K562 (cell line): ENCODE results near the gene FOXN1. TPM values are rescaled to one million over a fixed set of nuclear protein-coding genes. Genes with fewer than 3 reads are reported as not detected.

Experiments
- CREB1 ChIP-seq, 2 experiments: sonication (generic) in 1 of 2; formaldehyde crosslinking in 1 of 2; IDR thresholded peaks; 2 replicates each; pipeline versions ENCODE4 v1.6.1 to v1.8.0; 2012 to 2022; ENCODE audit warnings: inconsistent platforms in 1 of 2, mild to moderate bottlenecking in 1 of 2, missing genetic modification reagents in 1 of 2, moderate library complexity in 1 of 2
- ETS2 ChIP-seq: IDR thresholded peaks from 2 replicates; pipeline ENCODE4 v1.6.1; 2016; ENCODE audit warnings: borderline replicate concordance, missing genetic modification characterization, mild to moderate bottlenecking, moderate library complexity, missing compliant biosample characterization; ENCODE audit not compliant: poor library complexity, severe bottlenecking
- HIVEP1 ChIP-seq: fragments of 250-450 bp; sonication (Bioruptor Pico); IDR thresholded peaks from 2 replicates; pipeline ENCODE4 v1.4.0; 2020; ENCODE audit warnings: mild to moderate bottlenecking
- JUND ChIP-seq, 2 experiments: IDR thresholded peaks; 2 replicates in 1 of 2; 3 replicates in 1 of 2; pipeline ENCODE4 v1.6.1; 2011; ENCODE audit warnings: borderline replicate concordance in 2 of 2, low read depth in 2 of 2, low read length in 2 of 2, improper control_type of control experiment in 1 of 2, missing biosample characterization in 1 of 2, missing genetic modification characterization in 1 of 2, missing genetic modification reagents in 1 of 2
- KLF1 ChIP-seq: fragments of 450-650 bp; IDR thresholded peaks from 2 replicates; pipeline ENCODE4 v1.6.1; 2016; ENCODE audit warnings: missing genetic modification characterization, missing compliant biosample characterization
- SRF ChIP-seq, 2 experiments: fragments of 250-450, 450-650 bp in 1 of 2; sonication (Bioruptor Pico) in 1 of 2; sonication (generic) in 1 of 2; formaldehyde crosslinking; IDR thresholded peaks; 2 replicates each; pipeline versions ENCODE4 v1.5.0 to v1.5.1; 2020 to 2022; ENCODE audit warnings: mild to moderate bottlenecking in 1 of 2, missing genetic modification reagents in 1 of 2
- TAF1 ChIP-seq: IDR thresholded peaks from 2 replicates; pipeline ENCODE4 v1.6.1; 2011; ENCODE audit warnings: mild to moderate bottlenecking, low read length, moderate library complexity; ENCODE audit not compliant: insufficient read depth, control insufficient read depth, severe bottlenecking; ENCODE audit errors: extremely low read depth
- ZNF583 ChIP-seq: fragments of 250-450 bp; sonication (Bioruptor Pico); IDR thresholded peaks from 2 replicates; pipeline ENCODE4 v1.4.0; 2020
- polyA plus RNA-seq, 8 experiments: library from polyadenylated mRNA; depleted of rRNA in 4 of 8; stranded (reverse) in 5 of 8; unstranded in 3 of 8; fragments of >200 nt; fragmentation: Nextera tagmentation in 2 of 8; fragmentation: Illumina TruSeq in 1 of 8; extraction: Ambion mirVana in 2 of 8; extraction: Trizol in 1 of 8; gene quantifications; 2 replicates each; pipeline versions ENCODE4 v1.2.1 to v1.2.3, GENCODE V29; 2011 to 2014; ENCODE audit warnings: inconsistent platforms in 1 of 8, missing spikeins in 1 of 8
- total RNA-seq, 7 experiments: library from RNA; depleted of rRNA in 6 of 7; stranded (reverse); fragments of >200 nt in 6 of 7; fragmentation: Illumina TruSeq in 2 of 7; extraction: Trizol in 2 of 7; gene quantifications; 2 replicates each; pipeline versions ENCODE4 v1.2.1 to v1.2.3, GENCODE V29; 2011 to 2021; ENCODE audit warnings: low replicate concordance in 1 of 7
- TF ChIP-seq, protein P1 (sequence below), 2 experiments: fragments of 450-650 bp; formaldehyde crosslinking in 1 of 2; IDR thresholded peaks; 2 replicates each; pipeline versions ENCODE4 v1.4.0 to v1.6.1; 2014 to 2020; ENCODE audit warnings: mild to moderate bottlenecking in 2 of 2, borderline replicate concordance in 1 of 2, low read depth in 1 of 2
- TF ChIP-seq, protein P2 (sequence below): fragments of 450-650 bp; formaldehyde crosslinking; IDR thresholded peaks from 2 replicates; pipeline ENCODE4 v1.4.0; 2022; ENCODE audit warnings: mild to moderate bottlenecking, moderate library complexity
- TF ChIP-seq, protein P3 (sequence below), 2 experiments: IDR thresholded peaks; 2 replicates each; pipeline ENCODE4 v1.6.1; 2011; ENCODE audit warnings: borderline replicate concordance in 1 of 2, control low read depth in 1 of 2, low read depth in 1 of 2, low read length in 1 of 2, mild to moderate bottlenecking in 1 of 2, mixed read lengths in 1 of 2, moderate library complexity in 1 of 2; ENCODE audit not compliant: insufficient read depth in 1 of 2, insufficient read length in 1 of 2, poor library complexity in 1 of 2, severe bottlenecking in 1 of 2; ENCODE audit errors: extremely low read depth in 1 of 2
- TF ChIP-seq, protein P4 (sequence below): fragments of 450-650 bp; formaldehyde crosslinking; IDR thresholded peaks from 2 replicates; pipeline ENCODE4 v1.4.0; 2022; ENCODE audit warnings: missing genetic modification characterization

FOXN1 gene
- total and polyA plus RNA-seq, 9 of the 15 experiments (the other 6 are each of a cell fraction or from before 2014, with no cell fraction given): not detected

DNA sequence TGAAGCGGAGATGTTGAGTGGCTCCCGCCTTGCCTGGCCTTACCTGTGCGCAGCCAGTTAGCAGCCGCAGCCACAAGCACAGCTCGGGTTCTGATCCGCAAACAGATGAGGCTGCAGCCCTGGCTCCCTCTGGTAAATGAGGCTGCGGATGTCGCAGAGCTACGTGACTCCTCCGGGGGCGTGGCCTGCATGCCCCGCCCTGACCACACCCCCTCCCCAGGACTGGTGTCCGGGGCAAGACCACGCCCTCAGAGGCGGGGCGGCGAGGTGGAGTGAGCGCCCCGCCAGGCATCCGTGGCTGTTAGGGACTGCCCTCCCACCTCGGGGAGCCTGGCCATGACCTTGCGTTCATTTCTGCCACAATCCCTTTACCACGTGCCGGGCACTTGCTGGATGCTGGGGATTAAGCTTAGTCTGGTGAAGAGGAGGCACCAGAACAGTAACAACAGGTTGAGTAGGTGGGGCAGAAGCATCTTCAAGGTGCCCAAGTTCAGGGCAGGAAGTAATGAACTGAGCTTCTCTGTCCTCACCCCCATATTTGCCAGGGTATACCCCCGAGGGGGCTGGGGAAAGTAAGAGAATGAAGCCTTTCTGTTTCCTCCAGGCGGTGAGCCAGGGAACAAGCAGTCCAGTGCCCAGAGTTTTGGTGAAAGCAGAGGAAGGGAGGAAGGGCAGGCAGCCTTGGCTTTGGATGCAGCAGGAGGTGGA, 70.8 kb downstream of the FOXN1 start, which contains the start of gene ALDOC (continued):
- TF ChIP-seq, protein P1, sequence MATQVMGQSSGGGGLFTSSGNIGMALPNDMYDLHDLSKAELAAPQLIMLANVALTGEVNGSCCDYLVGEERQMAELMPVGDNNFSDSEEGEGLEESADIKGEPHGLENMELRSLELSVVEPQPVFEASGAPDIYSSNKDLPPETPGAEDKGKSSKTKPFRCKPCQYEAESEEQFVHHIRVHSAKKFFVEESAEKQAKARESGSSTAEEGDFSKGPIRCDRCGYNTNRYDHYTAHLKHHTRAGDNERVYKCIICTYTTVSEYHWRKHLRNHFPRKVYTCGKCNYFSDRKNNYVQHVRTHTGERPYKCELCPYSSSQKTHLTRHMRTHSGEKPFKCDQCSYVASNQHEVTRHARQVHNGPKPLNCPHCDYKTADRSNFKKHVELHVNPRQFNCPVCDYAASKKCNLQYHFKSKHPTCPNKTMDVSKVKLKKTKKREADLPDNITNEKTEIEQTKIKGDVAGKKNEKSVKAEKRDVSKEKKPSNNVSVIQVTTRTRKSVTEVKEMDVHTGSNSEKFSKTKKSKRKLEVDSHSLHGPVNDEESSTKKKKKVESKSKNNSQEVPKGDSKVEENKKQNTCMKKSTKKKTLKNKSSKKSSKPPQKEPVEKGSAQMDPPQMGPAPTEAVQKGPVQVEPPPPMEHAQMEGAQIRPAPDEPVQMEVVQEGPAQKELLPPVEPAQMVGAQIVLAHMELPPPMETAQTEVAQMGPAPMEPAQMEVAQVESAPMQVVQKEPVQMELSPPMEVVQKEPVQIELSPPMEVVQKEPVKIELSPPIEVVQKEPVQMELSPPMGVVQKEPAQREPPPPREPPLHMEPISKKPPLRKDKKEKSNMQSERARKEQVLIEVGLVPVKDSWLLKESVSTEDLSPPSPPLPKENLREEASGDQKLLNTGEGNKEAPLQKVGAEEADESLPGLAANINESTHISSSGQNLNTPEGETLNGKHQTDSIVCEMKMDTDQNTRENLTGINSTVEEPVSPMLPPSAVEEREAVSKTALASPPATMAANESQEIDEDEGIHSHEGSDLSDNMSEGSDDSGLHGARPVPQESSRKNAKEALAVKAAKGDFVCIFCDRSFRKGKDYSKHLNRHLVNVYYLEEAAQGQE (IDR thresholded peaks at IDR 0.05; ENCODE audit: borderline replicate concordance): no peak
- TF ChIP-seq, protein P1 (CRISPR knock-in tag; IDR thresholded peaks at IDR 0.05; ENCODE audit: low read depth): 0 out of 2 replicates have a peak, but pooled peaks have one; percentile 56
- TF ChIP-seq SRF (CRISPR knock-in tag; IDR thresholded peaks at IDR 0.05) (peak in 1 of 2 experiments; percentile 55; a peak in 2 of 4 replicates), ZNF583 (CRISPR knock-in tag) (peak; percentile 29; the same call in 1 of the 2 replicates), JUND (IDR thresholded peaks at IDR 0.05; ENCODE audit: borderline replicate concordance, low read depth, low read length) (peak; percentile 62; the same call in 1 of the 2 replicates), JUND (tag; IDR thresholded peaks at IDR 0.05; ENCODE audit: borderline replicate concordance, low read depth, low read length) (peak; percentile 65; the same call in 1 of the 3 replicates), KLF1 (tag) (no peak), HIVEP1 (CRISPR knock-in tag) (no peak), TAF1 (peak; percentile 90), ETS2 (tag) (no peak), CREB1 (IDR thresholded peaks at IDR 0.05) (peak; percentile 81), CREB1 (CRISPR knock-in tag; IDR thresholded peaks at IDR 0.05) (peak; percentile 62; the same call in 1 of the 2 replicates)
- TF ChIP-seq, protein P2, sequence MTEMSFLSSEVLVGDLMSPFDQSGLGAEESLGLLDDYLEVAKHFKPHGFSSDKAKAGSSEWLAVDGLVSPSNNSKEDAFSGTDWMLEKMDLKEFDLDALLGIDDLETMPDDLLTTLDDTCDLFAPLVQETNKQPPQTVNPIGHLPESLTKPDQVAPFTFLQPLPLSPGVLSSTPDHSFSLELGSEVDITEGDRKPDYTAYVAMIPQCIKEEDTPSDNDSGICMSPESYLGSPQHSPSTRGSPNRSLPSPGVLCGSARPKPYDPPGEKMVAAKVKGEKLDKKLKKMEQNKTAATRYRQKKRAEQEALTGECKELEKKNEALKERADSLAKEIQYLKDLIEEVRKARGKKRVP (CRISPR knock-in tag): 0 out of 2 replicates have a peak, but pooled peaks have one; percentile 11
- TF ChIP-seq, protein P3, sequence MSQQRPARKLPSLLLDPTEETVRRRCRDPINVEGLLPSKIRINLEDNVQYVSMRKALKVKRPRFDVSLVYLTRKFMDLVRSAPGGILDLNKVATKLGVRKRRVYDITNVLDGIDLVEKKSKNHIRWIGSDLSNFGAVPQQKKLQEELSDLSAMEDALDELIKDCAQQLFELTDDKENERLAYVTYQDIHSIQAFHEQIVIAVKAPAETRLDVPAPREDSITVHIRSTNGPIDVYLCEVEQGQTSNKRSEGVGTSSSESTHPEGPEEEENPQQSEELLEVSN (IDR thresholded peaks at IDR 0.05; ENCODE audit: borderline replicate concordance in 1 of 2, extremely low read depth in 1 of 2, insufficient read depth in 1 of 2, insufficient read length in 1 of 2, low read depth in 1 of 2, low read length in 1 of 2, poor library complexity in 1 of 2, severe bottlenecking in 1 of 2): peak; percentile 78 to 90
- TF ChIP-seq, protein P4, sequence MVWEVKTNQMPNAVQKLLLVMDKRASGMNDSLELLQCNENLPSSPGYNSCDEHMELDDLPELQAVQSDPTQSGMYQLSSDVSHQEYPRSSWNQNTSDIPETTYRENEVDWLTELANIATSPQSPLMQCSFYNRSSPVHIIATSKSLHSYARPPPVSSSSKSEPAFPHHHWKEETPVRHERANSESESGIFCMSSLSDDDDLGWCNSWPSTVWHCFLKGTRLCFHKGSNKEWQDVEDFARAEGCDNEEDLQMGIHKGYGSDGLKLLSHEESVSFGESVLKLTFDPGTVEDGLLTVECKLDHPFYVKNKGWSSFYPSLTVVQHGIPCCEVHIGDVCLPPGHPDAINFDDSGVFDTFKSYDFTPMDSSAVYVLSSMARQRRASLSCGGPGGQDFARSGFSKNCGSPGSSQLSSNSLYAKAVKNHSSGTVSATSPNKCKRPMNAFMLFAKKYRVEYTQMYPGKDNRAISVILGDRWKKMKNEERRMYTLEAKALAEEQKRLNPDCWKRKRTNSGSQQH (CRISPR knock-in tag): peak; percentile 72
